ENCODE results near the gene RIMS3.

Gene RIMS3

GRCh38 chr1:40653851-40654537 is 11.5 kb downstream of the RIMS3 start:
- DNase-seq = no peak

GRCh38 chr1:40652979-40653378 is 12.5 kb downstream of the RIMS3 start:
- DNase-seq = peak in 1 of 4 experiments; percentile 0

GRCh38 chr1:40652468-40652867 is 13.0 kb downstream of the RIMS3 start:
- peak in 1 of 4 experiments; percentile 0 for DNase-seq

DNA sequence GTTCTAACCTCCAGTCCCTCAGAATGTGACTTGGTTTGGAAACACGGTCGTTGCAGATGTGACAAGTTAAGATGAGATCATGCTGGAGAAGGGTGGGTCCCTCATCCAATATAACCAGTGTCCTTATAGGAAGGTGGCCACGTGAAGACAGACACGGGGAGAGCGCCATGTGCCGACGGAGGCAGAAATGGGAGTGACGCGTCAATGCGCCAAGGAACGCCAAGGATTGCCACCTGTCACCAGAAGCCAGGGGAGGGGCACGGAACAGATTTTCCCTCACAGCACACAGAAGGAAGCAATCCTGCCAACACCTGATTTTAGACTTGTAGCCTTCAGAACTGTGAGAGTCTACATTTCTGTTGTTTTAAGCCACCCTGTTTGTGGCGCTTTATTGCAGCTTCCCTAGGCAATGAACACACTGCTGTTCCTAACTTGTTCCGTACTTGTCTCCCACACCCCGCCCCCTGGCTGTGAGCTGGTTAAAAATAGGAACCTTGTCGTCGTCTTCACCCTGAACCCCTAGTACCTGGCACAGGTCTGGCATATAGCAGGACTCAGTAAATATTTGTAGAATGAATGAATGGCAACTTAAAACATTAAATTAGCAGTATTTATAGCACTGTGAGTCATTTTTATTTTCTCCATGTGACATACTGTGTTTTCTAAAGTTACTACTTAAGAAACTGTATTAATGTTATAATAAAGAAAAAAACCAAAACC is 14.2 kb downstream of the RIMS3 start:
- peak; percentile 12 to 65 (median 42) for DNase-seq

DNA sequence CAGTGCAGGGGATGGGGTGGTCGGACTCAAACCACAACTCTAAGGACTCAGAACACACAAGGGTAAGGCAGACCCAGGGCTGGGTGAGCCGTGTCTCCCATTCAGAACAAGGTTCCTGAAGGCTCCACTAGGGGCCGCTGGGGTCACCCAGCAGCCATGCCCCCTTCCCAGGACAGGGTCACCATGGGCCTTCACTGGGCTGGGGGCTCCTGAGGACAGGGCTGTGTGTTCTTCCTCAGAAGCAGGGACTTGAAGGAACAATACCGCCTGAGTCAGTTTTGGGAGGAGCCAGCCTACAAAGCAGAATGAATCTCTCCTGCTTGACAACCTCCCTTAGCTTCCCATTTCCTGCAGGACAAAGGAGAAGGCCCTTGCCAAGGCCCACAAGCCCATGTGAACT is 15.4 kb downstream of the RIMS3 start:
- DNase-seq = peak; percentile 42 to 66 (median 54)

- DNase-seq = no peak
Observed at GRCh38 chr1:40649592-40649930, 15.9 kb downstream of the RIMS3 start.

DNA sequence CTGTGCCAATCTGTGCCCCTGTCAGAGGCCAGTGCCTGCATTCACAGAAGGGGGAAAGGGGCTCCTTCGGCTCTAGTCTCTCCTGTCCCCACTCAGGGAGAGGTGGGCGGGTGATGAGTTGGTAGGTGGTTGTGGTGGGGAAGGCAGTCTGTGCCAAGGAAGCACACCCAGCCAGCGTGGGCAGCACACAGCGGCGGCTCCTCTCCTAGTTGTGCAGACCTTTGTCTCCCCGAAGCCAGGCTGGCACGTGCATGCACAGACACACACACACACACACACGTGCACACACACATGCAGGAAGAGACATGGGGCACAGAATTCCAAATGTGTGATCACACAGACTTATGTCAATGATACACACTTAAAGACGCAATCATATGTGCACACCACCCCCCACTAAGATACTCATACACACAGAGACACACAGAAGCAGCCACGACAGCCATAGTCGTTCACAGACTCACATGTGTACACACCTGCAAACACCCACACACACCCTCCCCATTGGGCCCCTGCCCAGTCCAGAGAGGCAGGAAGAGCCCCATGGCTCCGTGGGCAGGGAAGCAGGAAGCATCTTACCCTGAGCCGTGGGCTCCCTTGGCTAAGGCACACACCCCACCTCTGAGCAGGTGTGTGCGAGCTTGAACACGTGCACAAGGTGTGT is 16.4 kb downstream of the RIMS3 start:
- no peak for DNase-seq

GRCh38 chr1:40648200-40648599 is 17.3 kb downstream of the RIMS3 start:
- no peak for DNase-seq

DNA sequence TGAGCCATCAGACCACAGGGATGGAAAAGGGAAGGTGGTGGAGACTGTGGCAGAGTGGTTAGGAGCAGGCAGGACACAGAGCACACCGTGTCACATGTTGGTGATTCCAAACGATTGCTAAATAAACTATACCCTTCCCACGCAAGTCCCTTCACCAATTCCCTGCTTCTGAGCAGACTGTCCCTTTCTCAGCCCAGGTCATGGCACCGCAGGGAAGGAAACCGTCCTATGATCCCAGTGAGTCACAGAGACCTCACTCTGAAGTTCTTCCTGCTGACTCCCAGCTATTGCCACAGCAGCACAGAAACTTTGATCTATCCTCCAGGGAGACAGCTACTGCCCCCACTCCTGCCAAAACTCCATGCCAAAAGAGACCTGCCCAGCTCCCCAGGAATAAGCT is 19.2 kb downstream of the RIMS3 start:
- DNase-seq = peak; percentile 69 to 86 (median 74)

GRCh38 chr1:40645118-40645680 is 20.3 kb downstream of the RIMS3 start:
- no peak for DNase-seq

- no peak for DNase-seq
Observed at GRCh38 chr1:40641601-40642242, 23.8 kb downstream of the RIMS3 start.

- no peak for DNase-seq
Observed at GRCh38 chr1:40640314-40641076, 25.0 kb downstream of the RIMS3 start.

DNA sequence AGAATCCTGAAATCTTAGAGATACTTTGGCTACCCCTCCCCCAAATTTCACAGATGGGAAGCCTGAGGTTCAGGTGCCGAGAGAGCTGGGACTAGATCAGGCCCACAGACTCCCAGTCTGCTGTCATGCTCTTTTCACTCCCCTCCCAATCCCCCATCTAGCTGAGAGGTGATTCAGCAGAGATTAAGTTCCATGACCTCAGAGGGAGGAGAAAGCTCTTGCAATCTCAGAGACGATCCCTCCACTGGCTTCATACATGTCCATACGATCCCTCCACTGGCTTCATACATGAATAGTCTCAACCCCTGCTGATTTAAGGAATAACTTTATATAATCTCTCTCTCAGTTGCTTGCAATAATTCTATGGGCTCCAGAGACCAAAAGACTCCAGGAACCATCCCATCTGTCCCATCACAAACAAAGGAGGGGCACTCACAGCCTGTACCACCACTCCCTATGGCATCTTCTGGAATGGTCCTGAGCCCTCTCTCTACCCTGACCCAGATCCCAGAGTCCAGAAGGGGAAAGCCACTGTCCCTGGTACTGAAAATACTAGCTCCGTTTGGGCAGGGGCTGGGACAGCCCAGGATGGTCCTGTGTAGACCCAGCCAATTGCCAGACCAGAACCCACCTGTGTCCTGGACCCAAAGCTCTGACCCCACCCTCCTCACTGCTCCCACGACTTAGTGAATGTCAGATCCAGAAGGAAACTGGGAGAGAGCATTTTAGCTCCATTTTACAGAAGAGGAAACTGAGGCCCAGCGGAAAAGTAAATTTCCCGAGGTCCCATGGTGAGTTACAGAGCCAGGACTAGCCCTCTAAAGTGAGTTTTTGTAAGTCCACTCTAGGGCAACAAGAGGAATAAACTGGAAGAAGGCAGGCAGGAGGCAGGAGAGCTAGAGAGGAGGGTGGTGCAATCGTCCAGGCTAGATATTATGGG is 27.1 kb downstream of the RIMS3 start:
- DNase-seq = no peak

DNA sequence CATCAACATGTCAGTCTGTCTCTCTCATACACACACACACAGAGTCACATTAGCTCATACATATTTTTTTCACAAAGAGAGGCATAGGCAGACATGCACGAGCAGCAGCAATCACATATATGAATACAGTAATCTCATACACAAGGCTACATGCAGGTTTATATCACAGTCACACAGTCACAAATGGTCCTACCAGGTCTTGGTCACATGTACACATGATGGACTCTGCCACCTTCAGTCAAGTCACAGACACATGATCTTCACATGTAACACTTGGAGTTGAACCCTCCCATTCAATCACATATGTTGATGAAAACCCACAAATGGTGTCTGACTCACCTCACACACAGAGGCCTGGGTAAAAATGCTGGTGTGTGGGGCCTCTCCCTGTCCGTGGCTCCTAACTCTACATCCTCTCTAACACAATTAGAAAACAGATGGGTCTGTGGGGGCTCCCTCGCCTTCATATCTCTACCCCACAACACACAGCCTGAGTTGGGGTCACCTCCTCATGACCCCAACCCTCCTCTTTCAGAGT is 27.9 kb downstream of the RIMS3 start:
- DNase-seq = no peak

DNA sequence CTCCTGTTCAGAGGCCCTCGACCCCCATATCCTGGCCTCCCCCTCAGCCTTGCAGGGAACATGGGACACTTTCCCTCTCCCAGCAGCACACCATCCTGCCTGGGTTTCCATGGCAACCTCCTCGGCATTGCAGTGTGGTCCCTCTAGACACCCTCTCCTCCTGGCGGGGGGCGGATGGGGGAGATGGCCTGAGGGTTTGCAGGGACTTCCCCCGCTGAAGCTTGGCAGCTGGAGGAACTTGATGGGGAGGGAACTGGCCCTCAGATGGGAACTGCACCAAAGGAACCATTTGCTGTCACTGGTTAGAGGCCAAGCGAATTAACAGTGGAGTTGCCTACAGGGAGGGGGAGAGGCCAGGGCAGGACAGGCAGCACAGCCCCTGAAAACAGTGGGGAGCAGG is 28.7 kb downstream of the RIMS3 start:
- peak in 2 of 4 experiments; percentile 31 to 40 for DNase-seq

- no peak for DNase-seq
Observed at GRCh38 chr1:40635763-40636500, 29.6 kb downstream of the RIMS3 start.

DNA sequence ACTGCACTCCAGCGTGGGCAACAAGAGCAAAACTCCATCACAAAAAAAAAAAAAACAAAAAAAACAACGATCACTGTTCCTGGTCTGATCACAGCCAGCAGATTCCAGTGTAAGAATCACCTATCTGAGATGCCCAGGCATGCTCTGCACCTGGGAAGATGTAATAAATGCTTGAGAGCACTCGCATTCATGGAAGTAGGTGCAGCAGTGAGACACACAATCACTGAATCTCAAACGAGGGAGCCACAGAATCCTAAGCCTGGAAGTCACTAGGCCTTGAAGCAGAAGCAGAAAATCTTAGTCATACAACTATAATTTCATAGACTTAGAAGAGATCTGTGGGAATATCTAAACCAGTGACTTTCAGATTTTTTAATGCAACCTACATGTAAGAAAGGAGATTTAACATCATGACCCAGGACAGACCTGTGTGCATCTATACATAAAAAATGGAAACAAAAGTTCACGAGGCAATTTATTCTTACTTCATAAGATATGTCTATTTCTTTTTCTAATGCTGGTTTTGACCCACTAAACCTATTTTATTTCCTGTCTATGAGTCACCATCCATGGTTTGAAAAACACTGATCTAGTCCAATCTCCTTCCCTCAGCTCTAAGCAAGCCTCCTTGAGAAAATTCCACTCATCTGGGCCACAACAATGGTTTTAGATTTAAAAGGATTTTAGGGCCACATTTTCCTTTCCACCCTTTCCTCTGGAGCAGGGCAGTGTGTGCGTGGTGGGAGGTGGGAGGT is 30.4 kb downstream of the RIMS3 start:
- no peak for DNase-seq

GRCh38 chr1:40633931-40634376 is 31.5 kb downstream of the RIMS3 start:
- DNase-seq = peak; percentile 31 to 60 (median 44)

DNA sequence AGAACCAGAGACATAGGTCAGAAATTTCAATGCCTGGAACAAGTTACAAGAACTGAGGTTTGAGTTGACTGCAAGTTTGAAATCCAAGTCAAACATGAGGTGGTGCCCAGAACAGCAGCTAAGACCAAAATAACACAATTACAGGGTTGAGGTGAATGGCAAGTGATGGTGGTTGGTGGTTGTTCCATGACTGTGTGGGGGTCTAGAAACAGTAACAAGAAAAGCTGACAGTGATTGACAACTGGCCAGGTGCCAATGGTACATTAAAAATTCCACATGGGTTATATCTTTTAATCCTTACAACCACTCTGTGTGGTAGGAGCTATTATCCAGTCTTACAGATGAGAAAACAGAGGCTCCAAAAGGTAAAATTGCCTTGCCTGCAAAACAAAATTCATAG is 32.0 kb downstream of the RIMS3 start:
- DNase-seq = no peak

Measured in suppressor macrophage (primary cell).